HG02623 (cell line): ENCODE results near the gene BCAP31.
"Not testable (repeated sequence)": the region's sequence is repeated elsewhere in the genome, so short reads cannot be mapped to it uniquely, and the experiment has no call there.

Experiments
- ATAC-seq: cut with Tn5 transposase; IDR thresholded peaks from one replicate; pipeline ENCODE4 v1.9.1; 2021; ENCODE audit warnings: moderate library complexity; ENCODE audit not compliant: unreplicated experiment

Gene BCAP31

GRCh38 chrX:153719238-153719637, 4.9 kb downstream of the BCAP31 start:
- ATAC-seq = no peak

DNA sequence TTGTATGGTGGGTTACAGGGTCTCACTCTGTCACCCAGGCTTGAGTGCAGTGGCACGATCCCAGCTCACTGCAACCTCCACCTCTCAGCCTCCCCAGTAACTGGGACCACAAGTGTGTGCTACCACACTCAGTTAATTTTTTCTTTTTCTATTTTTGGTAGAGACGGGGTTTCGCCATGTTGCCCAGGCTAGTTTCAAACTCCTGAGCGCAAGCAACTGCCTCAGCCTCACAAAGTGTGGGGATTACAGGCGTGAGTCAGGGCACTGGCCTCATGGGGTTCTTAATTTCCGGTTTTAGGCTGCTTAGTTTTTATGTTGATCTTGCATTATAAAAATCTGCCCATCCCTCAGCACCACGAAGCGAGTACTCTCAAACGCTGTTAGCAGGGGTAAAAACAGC, 6.7 kb downstream of the BCAP31 start:
- ATAC-seq = no peak

DNA sequence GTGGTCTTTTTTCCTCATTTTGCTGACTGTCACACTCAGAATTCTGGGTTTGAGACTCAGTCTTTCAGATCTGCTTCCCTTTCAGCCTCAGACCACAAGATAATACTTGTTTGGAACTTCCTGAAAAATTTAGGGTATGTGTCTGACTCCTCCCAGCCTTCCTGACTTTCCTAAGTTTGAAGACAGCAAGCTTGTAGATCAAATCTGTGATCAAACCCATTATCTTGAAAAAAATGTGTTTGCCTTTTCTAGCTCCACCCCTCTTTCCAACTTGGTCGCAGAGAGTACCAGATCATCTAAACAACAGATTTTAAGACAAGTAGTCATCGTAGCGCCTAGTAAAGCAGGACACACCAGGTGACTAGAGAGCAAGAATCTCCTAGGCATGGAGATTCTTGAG, 9.9 kb downstream of the BCAP31 start:
- no peak for ATAC-seq

DNA sequence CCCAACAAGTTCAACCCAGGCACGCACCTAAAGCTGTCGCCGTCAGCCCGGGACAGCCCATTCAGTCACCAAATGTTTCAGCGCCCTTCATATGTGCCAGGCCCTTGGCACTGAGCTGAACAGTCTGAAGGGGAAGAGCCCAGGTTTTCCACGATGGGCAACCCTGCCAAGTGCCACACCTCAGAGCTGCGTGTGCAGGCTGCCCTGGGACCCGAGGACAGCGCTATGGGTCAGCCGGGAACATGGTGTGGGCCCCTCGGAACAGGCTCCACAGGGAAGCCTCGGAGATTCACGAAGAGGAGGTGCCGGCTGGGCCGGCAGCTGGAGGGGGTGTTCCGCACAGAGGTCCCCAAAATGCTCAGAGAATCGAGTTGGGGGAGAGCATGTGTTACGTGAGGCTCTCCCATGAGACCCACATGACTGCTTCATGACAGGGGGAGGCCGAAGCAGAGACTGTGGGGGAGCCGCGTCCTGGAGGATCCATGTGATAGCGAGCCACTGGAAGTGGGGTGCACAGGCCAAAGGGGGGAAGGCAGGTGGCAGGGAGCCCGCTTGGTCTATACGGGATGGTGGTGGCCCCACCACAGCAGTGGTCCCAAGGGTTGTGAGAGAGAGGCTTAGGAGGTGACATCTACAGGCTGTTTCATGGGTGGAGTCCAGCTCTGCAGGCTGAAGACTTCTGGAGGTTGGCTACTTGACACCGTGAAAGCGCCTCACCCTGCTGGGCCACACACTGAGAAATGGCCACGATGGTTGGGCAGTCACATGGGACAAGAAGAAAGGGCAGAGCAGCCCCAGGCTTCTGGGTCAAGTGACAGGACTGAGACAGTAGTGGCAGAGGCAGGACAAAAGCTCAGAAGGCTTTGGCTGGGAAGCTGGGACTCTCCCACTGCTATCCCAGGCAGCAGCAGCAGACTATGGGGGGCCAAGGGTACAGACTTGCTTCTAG, 14.2 kb downstream of the BCAP31 start:
- no peak for ATAC-seq

GRCh38 chrX:153708415-153708814, 15.8 kb downstream of the BCAP31 start:
- no peak for ATAC-seq

DNA sequence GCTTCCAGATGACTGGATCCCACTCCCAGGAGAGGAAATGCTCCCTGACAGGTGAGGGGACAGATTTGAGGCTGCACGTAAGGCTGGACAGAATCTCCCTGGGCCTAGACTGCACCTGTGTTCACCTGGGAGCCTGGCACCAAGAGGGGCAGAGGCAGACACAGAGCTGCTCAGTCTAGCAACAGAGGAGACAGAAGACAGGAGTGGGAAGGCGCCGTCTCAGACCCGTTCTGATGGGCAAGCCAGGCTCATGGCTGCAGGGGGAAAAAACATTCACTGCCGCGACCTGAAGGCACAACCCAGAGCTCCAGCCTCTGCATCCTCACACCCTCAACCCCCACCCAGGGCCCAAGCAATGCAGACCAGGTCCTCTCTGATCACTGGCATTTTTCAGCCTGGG, 16.8 kb downstream of the BCAP31 start:
- no peak for ATAC-seq

- no peak for ATAC-seq
Observed at GRCh38 chrX:153706799-153707198, 17.4 kb downstream of the BCAP31 start.

DNA sequence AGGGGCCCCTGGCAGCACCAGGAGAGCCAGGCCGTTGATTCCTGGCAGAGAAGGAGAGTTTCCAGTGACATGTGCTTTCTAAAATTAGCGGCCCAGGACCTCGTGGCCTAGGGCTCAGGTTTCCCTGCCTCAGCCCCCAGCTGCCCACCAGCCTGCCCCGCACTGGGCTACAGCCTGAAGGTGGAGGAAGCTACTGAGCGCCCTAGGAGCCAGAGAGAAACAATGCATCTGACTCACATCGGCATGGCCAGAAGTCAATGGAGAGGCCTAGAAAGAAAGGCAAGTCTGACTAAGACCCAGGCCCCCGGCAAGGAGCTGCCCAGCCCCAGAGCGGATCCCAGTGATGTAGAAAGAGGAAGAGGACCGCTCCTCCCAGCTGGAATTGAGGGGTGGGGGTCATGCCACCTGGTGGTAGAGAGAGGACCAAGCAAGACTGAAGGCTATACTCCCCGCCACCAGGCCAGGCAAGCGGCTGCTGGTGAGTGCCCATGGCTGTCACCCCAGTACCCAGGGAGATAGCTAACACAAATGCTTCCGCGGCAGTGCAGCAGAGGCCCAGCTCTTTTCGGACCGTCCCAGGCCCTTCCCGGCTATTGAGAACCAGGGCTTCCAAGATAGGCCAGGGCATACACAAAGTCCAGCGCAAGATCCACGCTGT, 18.7 kb downstream of the BCAP31 start:
- not testable (repeated sequence) for ATAC-seq

GRCh38 chrX:153704631-153705402, 19.4 kb downstream of the BCAP31 start:
- ATAC-seq = not testable (repeated sequence)

DNA sequence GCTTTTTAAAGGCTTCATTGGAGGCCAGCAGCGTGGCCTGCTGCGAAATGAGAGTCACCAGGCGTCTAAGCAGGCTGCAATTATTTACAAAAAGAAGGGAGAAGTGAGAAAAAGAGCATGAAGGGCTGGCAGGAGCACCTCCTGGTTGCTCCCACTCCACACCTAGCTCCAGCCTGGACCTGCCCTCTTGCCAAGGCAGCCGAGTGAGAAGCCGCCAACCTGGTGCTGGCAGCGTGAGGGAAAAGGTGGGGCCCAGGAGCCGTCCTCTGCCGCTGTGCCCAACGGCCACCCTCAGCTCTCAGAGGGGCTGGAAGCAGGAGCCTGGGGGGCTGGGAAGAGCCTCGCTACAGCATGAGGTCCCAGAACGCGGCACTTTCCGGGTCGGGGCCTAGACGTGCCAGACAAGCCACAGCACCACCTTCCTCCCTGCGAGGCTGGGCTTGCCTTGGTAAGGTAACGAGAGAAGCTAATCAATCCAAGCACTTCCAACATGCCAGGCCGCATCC, 20.1 kb downstream of the BCAP31 start:
- ATAC-seq = no peak

DNA sequence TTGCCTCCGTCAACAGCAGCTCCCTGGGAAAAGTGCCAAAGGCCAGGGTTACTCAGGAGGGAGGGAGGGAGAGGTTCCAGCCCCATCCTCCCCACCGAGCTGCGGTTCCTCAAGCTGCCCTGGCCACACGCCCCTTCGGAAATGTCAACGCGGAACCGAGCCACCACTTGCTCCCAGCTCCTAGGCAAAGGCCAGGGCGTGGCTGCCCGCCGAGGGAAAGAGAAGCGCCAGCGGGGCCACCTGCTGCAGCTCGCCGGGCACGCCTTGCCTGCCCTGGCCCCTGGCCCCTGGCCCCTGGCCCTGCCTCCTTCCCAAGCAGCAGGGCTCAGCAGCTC, 21.2 kb downstream of the BCAP31 start:
- ATAC-seq = no peak

- ATAC-seq = no peak
Observed at GRCh38 chrX:153702336-153703035, 21.7 kb downstream of the BCAP31 start.

DNA sequence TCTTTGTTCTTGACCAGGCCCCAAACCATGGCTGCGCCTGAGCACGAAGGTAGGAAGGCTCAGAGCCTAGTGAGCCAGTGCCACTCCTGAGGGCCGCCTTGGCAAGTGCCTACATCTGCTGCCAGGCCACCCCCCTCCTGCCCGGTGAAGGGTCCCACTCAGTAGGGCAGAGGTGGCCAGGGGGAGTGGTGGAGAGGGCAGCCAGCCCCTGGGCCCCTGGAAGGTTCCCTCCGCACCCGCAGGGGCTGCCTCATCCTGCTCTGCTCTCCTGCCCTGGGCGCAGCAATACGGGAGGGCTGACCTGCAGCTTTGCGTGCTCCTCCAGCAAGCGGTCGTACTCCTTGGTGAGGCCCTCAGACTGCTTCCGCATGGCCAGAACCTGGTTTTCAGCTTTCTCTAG, 22.5 kb downstream of the BCAP31 start:
- ATAC-seq = no peak

DNA sequence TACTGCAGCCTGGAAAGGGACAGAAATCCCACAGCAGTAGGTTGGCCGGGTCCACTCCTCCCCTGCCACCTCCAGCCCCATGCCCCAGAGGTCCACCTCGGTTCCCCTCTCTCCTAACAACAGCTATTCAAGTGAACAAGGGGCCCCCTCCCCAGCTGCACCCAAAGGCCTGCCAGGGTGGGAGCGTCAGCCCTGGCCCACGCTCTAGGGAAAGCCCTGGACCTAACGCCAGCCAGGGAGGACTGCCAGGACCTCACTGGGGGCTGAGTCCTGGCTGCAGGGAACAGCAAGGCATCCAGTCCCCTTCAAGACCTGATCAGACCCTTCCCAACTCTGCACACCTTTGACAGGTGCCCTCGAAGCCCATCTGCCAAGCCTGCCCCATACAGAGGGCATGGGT, 23.2 kb downstream of the BCAP31 start:
- no peak for ATAC-seq

- ATAC-seq = no peak
Observed at GRCh38 chrX:153700376-153700945, 23.7 kb downstream of the BCAP31 start.

DNA sequence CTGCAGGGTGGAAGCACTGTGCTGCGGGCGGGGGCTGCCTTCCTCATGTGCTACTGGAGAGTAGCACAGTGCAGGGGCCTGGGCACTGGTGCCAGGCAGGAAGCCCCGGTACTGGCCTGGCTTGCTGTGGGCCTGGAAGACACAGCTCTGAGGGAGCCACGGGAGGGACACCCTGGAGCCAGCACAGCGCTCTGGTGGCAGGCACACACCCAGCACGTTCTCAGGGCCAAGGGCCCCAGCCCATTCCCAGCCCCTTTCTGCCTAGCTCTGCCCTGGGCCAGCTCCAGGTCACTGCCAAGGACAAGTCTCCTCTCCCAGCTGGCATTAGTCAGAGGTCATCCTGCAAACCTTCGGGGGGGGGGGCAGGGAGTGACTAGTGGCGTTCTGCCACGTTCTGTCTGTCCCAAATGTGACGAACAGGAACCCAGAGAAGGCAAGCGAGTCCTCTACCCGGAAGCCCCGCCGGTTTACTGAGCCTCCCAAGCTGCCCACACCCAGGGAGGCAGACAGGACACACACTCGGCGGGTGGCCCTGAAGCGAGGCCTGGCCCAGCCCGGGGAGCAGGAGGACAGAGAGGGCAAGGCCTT, 24.3 kb downstream of the BCAP31 start:
- ATAC-seq = not testable (repeated sequence)

- not testable (repeated sequence) for ATAC-seq
Observed at GRCh38 chrX:153699210-153699783, 24.9 kb downstream of the BCAP31 start.

- ATAC-seq = no peak
Observed at GRCh38 chrX:153697924-153698865, 26.0 kb downstream of the BCAP31 start.
